ENCODE measurements around the gene CROCC. TPM values are rescaled to one million over a fixed set of nuclear protein-coding genes. Genes with fewer than 3 reads are reported as not detected.
"Not testable (repeated sequence)": the region's sequence is repeated elsewhere in the genome, so short reads cannot be mapped to it uniquely, and the experiment has no call there.

Gene CROCC
- total RNA-seq, result 16.4 and 26.2 TPM in 2 replicates

DNA sequence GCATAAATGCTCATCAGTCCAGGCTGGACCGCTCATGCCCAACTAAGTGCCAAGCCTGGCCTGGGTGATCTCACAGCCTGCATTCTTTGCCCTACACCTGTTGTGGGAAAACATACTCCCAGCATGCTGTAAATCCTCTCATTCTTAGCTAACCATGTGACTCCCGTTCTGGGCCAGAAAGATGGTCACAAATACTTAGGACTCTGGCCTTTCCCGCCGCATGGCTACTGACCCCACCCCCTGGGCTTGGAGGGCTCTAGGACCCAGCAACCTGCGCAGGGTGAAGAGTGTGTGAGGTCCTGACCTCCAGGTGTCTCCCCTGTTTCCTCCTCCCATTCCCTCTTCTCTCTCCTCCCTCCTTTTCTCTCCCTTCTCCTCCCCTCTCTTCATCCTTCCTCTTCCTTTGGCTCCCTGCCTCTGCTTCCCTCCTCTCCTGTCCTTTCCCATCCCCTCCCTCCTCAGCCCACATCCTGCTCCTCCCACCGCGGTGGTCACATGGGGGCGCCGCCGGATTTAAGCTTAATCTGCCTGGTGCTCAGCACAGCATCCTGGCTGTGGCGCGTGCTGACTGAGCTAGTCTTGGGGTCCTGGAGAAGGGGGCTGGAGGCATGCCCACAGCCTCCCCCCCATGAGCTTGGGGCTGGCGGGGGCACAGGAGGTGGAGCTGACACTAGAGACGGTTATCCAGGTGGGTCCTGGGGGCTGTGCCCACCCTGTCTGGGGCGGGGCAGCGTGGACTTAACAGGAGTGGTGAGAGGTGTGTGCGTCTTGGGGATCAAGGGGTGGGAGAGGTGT is at the start of gene CROCC:
TSS of gene CROCC (plus strand) at position 541 of the 795 bp plus-strand sequence. CDS start at position 629, 88 bp downstream.
- no peaks in the 10 kb centered on the region for H3K36me3 ChIP-seq (ENCODE audit: control insufficient read depth, insufficient read depth, low read length)
- H3K4me3 ChIP-seq (ENCODE audit: low read depth, low read length), result peak within 1 kb of the TSS; percentile 20
- TF ChIP-seq, protein P1, sequence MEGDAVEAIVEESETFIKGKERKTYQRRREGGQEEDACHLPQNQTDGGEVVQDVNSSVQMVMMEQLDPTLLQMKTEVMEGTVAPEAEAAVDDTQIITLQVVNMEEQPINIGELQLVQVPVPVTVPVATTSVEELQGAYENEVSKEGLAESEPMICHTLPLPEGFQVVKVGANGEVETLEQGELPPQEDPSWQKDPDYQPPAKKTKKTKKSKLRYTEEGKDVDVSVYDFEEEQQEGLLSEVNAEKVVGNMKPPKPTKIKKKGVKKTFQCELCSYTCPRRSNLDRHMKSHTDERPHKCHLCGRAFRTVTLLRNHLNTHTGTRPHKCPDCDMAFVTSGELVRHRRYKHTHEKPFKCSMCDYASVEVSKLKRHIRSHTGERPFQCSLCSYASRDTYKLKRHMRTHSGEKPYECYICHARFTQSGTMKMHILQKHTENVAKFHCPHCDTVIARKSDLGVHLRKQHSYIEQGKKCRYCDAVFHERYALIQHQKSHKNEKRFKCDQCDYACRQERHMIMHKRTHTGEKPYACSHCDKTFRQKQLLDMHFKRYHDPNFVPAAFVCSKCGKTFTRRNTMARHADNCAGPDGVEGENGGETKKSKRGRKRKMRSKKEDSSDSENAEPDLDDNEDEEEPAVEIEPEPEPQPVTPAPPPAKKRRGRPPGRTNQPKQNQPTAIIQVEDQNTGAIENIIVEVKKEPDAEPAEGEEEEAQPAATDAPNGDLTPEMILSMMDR (IDR thresholded peaks at IDR 0.05; ENCODE audit: insufficient read depth, low read length, poor library complexity, severe bottlenecking), result no peak
- DNase-seq (ENCODE audit: low read depth), result peak; percentile 51
- H3K27me3 ChIP-seq (ENCODE audit: control insufficient read depth, insufficient read depth, low read length), result no peaks in the 10 kb centered on the region

- H3K27me3 ChIP-seq (ENCODE audit: control insufficient read depth, insufficient read depth, low read length), result peaks cover 25% of the 10 kb centered on the region
- H3K4me3 ChIP-seq (ENCODE audit: low read depth, low read length); DNase-seq (ENCODE audit: low read depth); H3K36me3 ChIP-seq (ENCODE audit: control insufficient read depth, insufficient read depth, low read length): not testable (repeated sequence)
Observed at GRCh38 chr1:16872152-16873075, 49.3 kb upstream of the CROCC start.

GRCh38 chr1:16873076-16873879 is 48.5 kb upstream of the CROCC start:
- Histone ChIP-seq H3K4me3 (ENCODE audit: low read depth, low read length) (peak overlapping the region; percentile 10), H3K27me3 (ENCODE audit: control insufficient read depth, insufficient read depth, low read length) (peaks cover 25% of the 10 kb centered on the region)
- not testable (repeated sequence) for DNase-seq (ENCODE audit: low read depth); H3K36me3 ChIP-seq (ENCODE audit: control insufficient read depth, insufficient read depth, low read length)

GRCh38 chr1:16874968-16875765 is 46.6 kb upstream of the CROCC start:
- not testable (repeated sequence) for H3K4me3 ChIP-seq (ENCODE audit: low read depth, low read length); H3K36me3 ChIP-seq (ENCODE audit: control insufficient read depth, insufficient read depth, low read length); DNase-seq (ENCODE audit: low read depth)
- H3K27me3 ChIP-seq (ENCODE audit: control insufficient read depth, insufficient read depth, low read length), result peaks cover 23% of the 10 kb centered on the region

GRCh38 chr1:16881742-16882141 is 40.0 kb upstream of the CROCC start:
- H3K27me3 ChIP-seq (ENCODE audit: control insufficient read depth, insufficient read depth, low read length); DNase-seq (ENCODE audit: low read depth); H3K36me3 ChIP-seq (ENCODE audit: control insufficient read depth, insufficient read depth, low read length); H3K4me3 ChIP-seq (ENCODE audit: low read depth, low read length): not testable (repeated sequence)

DNA sequence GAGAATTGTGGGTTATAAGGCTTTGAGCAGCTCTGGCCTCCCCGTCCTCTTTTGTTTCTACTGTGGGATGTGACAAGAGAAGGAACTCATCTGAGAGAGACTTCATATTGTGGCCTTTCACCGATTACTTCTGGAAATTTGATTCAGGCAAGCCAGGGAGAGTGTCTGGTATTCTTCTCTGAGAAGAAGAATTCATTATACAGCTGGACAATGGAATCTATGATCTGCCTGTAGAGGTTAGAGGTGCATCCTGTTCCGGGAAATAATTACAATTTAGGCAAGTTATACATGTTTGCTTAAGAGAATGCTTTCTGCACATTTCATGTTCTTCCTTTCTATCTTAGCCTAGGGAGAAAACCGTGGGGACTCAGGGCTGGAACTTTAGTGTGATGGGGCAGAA is 38.7 kb upstream of the CROCC start:
- TF ChIP-seq, protein P1 (IDR thresholded peaks at IDR 0.05; ENCODE audit: insufficient read depth, low read length, poor library complexity, severe bottlenecking), result no peak
- no peaks in the 10 kb centered on the region for H3K36me3 ChIP-seq (ENCODE audit: control insufficient read depth, insufficient read depth, low read length)

DNA sequence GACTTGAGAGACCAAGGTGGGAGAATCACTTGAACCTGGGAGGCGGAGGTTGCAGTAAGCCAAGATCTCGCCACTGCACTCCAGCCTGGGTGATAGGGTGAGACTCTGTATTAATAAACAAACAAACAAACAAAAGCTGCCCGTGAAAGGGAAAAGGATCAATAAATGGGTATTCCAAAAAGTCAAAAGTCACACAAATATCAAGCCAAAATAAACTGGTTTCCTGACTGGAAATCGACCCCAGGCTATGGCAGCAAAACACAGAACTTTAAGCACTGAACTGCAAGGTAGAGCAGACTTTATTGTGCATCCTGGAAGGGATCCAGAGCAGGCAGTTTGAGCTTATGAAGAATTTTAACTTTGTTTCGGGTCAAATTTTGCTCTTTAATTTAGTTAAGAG is 37.2 kb upstream of the CROCC start:
- H3K36me3 ChIP-seq (ENCODE audit: control insufficient read depth, insufficient read depth, low read length); H3K27me3 ChIP-seq (ENCODE audit: control insufficient read depth, insufficient read depth, low read length); DNase-seq (ENCODE audit: low read depth); H3K4me3 ChIP-seq (ENCODE audit: low read depth, low read length): not testable (repeated sequence)

More for the DNA sequence above, 38.7 kb upstream of the CROCC start:
- Histone ChIP-seq H3K27me3 (ENCODE audit: control insufficient read depth, insufficient read depth, low read length) (peaks cover 5% of the 10 kb centered on the region), H3K4me3 (ENCODE audit: low read depth, low read length) (no peak overlapping the region)
- DNase-seq (ENCODE audit: low read depth), result no peak
